SK-N-MC (cell line): ENCODE measurements around the gene TXNRD1.

Experiments
- EZH2 ChIP-seq: fragments of 200-600 bp; sonication (generic); IDR thresholded peaks from one replicate; pipeline ENCODE4 v1.6.1; 2017; ENCODE audit warnings: antibody characterized with exemption
- POLR2AphosphoS5 ChIP-seq: IDR thresholded peaks from 2 replicates; pipeline ENCODE4 v1.6.1; 2012; ENCODE audit warnings: mild to moderate bottlenecking, low read depth, low read length, borderline replicate concordance

GRCh38 chr12:104323899-104324298 lies 108.3 kb downstream of the TXNRD1 start:
- TF ChIP-seq EZH2 (no peak), POLR2AphosphoS5 (no peak)
